NCI-H2029 treated with DMSO at 0.1 percent for 48 hours (cell line): ENCODE measurements around the gene RASD2.

Experiments used
- DNase-seq: peaks from one replicate; lab custom pipeline; 2025; lab: John Stamatoyannopoulos, UW

Gene RASD2

GRCh38 chr22:35560366-35560765, 19.7 kb downstream of the RASD2 start:
- DNase-seq, result no peak

DNA sequence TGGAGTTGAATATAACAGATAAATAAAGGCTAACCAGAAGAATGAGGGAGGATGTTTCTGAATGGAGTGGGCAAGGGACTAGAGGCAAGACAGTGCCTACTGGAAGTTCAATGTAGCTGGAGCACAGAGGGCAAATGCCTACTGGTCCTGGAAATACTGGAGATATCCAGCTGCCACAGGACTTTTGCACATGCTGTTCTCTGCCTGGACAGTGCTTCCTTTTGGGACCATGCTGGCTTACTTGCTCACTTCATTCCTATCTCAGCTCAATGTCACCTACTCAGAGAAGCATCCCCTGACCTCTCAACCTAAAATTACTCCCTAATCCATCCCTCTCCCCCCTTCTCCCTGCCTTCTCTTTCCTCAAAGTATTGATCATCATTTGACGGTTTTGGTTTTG, 20.2 kb downstream of the RASD2 start:
- no peak for DNase-seq

DNA sequence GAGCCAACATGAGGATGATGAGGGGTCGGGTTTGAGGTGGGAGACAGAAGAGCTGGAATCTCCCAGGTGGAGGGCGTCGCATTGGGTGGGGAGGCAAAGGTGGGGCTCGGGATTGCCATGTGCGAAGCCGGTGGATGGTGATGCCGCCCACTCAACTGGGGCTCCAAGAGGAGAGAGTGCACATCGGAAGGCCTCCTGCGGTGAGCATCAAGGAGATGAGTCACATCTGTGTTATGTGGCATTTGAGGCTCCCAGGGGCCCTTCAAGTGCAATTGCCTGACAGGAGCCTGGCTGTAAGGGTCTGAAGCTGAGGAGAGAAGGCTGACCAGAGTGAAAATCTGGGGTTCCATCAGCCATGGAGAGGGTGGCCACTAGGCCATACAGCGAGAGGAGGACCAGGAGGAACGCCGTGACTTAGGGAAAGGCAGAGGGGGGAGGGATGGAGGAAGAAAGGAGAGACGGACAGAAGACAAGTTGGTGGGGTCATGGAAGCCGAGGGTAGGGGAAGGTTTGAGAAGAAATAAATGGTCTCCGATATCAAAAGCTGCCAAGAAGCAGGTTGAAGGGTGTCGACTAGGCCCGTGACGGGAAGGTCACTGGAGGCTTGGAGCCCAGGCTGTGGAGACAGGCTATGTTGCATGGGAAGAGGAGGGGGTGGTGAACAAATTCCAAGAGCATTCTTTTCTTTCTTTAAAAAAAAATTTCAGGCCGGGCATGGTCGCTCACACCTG, 21.3 kb downstream of the RASD2 start:
- no peak for DNase-seq

DNA sequence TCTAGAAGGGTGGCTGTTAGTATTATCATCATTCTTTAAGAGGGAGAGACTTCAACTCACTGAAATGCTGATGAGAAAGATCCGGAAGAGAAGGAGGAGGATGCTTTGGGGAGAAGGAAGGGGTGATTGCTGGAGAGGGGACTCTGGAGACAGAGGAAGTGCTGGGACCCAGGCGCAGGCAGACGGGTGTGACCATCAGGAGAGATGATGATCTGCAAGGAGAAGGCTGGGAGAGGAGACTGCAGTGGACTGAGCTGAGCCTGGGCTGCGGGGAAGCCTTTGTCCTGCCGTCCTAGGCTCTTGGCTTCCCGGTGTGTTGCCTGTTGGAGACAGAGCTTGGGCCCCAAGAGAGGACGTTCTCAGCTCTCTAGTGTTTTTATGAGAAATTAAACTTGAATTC, 22.6 kb downstream of the RASD2 start:
- no peak for DNase-seq

- DNase-seq, result no peak
Measured at GRCh38 chr22:35564975-35565867, 24.6 kb downstream of the RASD2 start.

- no peak for DNase-seq
Measured at GRCh38 chr22:35567351-35568141, 26.9 kb downstream of the RASD2 start.

- DNase-seq, result no peak
Measured at GRCh38 chr22:35568751-35569739, 28.4 kb downstream of the RASD2 start.

DNA sequence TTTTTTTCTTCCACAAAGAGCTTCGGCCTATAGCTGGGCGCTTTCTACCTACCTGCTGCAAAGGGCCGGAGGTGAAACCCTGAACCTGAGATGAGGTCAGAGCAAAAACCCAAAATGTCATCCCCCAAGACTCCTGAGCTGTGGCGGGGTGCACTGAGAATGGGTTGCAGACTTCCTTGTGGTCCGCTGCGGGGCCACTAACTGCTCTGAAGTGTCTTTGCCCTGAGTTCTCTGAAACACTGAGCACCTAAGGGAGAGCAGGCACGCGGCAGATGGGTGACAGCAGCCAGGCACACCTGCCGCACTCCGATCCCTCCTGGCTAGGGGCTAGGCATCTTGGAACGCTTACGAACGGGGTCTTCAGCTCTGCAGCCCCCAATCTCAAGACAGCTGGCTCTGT, 29.3 kb downstream of the RASD2 start:
- DNase-seq, result no peak

DNA sequence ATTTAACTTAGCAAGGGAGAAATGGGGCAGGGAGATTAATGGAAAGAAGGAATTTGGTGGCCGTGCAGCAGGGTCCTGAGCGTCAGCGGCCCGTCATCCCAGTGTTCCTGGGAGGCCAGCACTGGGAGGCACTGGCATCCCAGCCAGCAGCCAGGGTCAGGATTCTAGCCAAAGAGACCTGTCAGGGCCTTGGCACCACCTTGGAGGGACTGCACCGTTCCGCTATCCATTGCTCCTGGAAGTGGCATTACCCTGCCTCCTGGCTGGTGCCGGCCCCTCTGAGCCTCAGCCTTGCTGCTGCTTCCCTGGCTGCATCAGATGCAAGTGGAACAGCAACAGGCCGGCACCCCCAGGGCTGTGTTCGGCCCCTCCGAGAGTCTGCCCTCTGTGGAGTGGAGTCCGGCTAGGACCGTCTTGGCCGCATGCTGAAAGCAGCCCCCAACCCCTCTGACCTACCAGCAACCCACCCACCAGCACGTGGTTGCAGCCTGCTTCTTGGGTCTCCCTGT, 30.1 kb downstream of the RASD2 start:
- no peak for DNase-seq

- DNase-seq, result no peak
Measured at GRCh38 chr22:35572556-35572955, 31.9 kb downstream of the RASD2 start.

DNA sequence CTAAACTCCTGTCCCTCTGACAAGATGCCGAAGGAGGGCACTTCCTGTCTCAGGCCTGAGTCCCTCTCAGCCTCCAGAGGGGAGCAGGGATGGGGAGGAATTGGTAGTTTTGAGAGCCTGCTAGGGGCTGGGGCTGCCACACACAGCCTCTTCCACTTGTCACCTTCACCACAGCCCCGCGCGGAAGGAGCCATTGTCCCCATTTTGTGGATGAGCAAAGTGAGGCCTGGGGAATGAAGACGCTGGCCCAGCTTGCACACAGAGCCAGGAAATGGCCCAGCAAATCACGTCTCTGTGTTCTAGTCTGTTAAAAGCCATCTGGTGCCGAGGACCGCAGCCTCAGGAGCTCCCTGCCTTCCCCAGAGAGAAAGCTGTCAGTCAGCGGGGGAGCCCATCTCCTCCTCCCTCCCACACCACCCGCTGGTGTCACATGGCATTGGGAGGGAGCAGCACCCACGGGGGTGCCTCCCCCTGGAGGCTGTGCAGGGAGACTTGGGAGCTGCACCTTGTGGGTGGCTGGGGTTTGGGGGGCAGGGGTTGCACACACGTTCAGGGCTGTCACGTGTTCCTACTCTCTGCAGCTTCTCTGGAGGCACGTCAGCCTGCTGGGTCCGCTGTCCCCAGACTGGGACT, 34.6 kb downstream of the RASD2 start:
- no peak for DNase-seq

DNA sequence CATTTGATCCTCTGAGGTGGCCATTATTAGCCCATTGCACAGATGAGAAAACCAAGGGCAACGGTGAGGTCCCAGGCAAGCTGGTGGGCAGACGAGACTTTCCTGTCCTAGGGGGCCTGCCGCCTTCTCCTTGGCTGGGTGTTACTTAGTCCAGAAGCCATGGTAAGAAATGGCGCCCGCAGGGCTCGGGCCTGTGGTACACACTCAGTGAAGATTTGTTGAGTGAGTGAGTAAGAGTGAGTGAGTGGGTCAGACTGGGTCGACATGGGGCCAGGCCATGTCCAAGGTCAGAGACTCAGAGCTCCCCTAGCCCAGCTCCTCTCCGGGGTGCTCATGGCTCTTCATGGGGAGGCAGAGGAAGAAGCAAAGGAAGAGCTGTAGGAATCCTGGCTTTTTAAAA, 36.0 kb downstream of the RASD2 start:
- DNase-seq, result no peak

- no peak for DNase-seq
Measured at GRCh38 chr22:35577799-35578659, 37.4 kb downstream of the RASD2 start.

DNA sequence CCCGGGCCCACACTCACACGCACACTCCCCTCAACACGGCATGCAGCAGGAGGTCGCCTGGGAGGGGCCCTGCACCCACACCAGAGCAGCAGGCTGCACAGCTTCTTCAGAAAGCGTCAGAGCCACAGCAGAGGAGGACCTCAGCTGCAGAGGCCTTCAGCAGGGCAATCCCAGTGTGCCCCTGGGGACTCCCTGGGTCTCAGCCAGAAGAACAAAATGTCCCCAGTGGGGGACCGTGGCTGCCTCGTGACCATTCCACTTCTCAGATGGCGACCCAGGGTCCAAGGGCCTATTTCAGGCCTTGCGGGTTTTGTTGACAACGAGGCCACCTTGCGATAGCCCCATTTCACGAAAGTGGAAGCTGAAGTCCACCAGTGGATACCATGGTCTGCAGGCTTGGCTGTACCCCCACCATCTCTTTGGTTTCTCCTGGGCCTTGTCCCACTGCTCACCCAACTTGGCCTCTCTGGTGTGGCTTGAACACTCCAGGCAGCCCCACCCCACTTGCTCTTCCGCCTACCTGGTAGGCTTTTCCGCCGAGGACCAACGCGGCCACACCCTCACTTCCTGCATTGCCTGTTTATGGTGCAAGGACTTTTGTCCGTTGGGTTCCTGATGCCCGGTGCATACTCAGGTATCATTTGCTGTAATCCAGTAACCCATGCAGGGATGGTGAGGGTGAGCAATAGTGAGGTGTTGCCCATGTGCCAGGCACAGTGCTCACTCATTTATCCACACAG, 38.4 kb downstream of the RASD2 start:
- no peak for DNase-seq

DNA sequence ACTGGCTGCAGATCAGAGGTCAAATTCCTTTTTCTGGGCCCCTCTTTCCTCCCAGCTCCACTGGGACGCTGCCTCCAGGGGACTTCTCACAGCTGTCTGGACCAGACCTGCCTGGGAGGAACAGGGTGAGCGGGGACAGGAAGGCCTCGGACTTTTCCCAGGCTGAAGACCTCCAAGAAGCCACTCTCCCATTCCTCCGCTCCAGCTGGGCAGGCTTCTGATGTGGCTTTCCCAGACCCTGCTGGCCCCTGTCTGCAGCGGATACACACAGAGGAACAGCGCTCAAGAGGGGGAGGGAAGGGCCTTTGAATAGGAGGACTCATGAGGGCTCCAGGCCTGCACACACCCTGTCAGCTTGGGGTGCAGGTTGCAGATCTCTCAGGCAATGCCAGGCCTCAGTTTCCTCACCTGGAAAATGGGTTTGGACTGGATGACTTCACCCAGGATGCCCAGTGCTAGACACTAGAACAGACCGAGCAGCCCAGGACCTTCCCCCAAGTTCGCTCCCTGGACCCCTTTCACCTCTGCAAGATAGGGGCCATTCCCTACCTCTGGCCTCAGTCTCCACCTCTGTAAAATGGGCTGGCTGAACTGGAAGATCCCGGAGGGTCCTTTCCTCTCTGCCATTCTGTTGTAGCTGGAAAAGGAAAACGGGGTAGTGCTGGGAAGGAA, 39.9 kb downstream of the RASD2 start:
- DNase-seq, result no peak

DNA sequence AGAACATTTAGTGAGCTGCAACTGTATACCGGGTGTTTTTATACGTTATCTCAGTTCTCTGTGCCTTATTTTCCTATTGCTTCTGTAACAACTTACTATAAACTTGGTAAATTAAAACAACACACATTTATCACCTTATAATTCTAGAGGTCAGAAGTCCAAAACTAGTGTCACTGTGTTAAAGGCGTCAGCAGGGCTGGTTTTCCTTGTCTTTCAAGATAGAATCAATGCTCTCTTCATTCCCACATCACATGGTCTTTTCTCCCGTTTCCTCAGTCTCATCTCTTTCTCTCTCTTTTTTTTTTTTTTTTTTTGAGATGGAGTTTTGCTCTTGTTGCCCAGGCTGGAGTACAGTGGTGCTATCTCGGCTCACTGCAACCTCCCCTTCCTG, 40.4 kb downstream of the RASD2 start:
- DNase-seq, result no peak

- DNase-seq, result no peak
Measured at GRCh38 chr22:35582218-35582860, 41.7 kb downstream of the RASD2 start.
